ENCODE measurements around the gene VEGFC.

The VEGFC gene

GRCh38 chr4:176761872-176762271 is 30.9 kb downstream of the VEGFC start:
- no peak for DNase-seq (ENCODE audit: low read depth)

- DNase-seq (ENCODE audit: low read depth) = no peak
These were observed 32.3 kb downstream of the VEGFC start for GRCh38 chr4:176760471-176760870.

- DNase-seq (ENCODE audit: low read depth) = no peak
These were observed 34.0 kb downstream of the VEGFC start for GRCh38 chr4:176758731-176759130.

GRCh38 chr4:176758323-176758722 is 34.4 kb downstream of the VEGFC start:
- no peak for DNase-seq (ENCODE audit: low read depth)

- no peak for DNase-seq (ENCODE audit: low read depth)
These were observed 37.1 kb downstream of the VEGFC start for GRCh38 chr4:176755613-176756012.

GRCh38 chr4:176755001-176755400 is 37.7 kb downstream of the VEGFC start:
- no peak for DNase-seq (ENCODE audit: low read depth)

GRCh38 chr4:176753049-176753448 is 39.7 kb downstream of the VEGFC start:
- peak; percentile 93 for DNase-seq (ENCODE audit: low read depth)

- no peak for DNase-seq (ENCODE audit: low read depth)
These were observed 40.5 kb downstream of the VEGFC start for GRCh38 chr4:176752191-176752749.

- no peak for DNase-seq (ENCODE audit: low read depth)
These were observed 41.7 kb downstream of the VEGFC start for GRCh38 chr4:176751061-176751460.

- DNase-seq (ENCODE audit: low read depth) = no peak
These were observed 45.9 kb downstream of the VEGFC start for GRCh38 chr4:176746846-176747245.

GRCh38 chr4:176745902-176746301 is 46.8 kb downstream of the VEGFC start:
- DNase-seq (ENCODE audit: low read depth) = no peak

- DNase-seq (ENCODE audit: low read depth) = no peak
These were observed 48.6 kb downstream of the VEGFC start for GRCh38 chr4:176744091-176744490.

GRCh38 chr4:176742211-176742610 is 50.5 kb downstream of the VEGFC start:
- DNase-seq (ENCODE audit: low read depth) = no peak

- no peak for DNase-seq (ENCODE audit: low read depth)
These were observed 51.5 kb downstream of the VEGFC start for GRCh38 chr4:176741253-176741652.

- no peak for DNase-seq (ENCODE audit: low read depth)
These were observed 57.4 kb downstream of the VEGFC start for GRCh38 chr4:176735300-176735699.

GRCh38 chr4:176734461-176734860 is 58.3 kb downstream of the VEGFC start:
- DNase-seq (ENCODE audit: low read depth) = no peak

- no peak for DNase-seq (ENCODE audit: low read depth)
These were observed 63.2 kb downstream of the VEGFC start for GRCh38 chr4:176729489-176729888.

- no peak for DNase-seq (ENCODE audit: low read depth)
These were observed 65.9 kb downstream of the VEGFC start for GRCh38 chr4:176726803-176727202.

- DNase-seq (ENCODE audit: low read depth) = no peak
These were observed 71.3 kb downstream of the VEGFC start for GRCh38 chr4:176721459-176721858.

- DNase-seq (ENCODE audit: low read depth) = no peak
These were observed 73.8 kb downstream of the VEGFC start for GRCh38 chr4:176718881-176719280.

- DNase-seq (ENCODE audit: low read depth) = no peak
These were observed 75.5 kb downstream of the VEGFC start for GRCh38 chr4:176717237-176717636.

GRCh38 chr4:176709417-176709816 is 83.3 kb downstream of the VEGFC start:
- DNase-seq (ENCODE audit: low read depth) = no peak

- DNase-seq (ENCODE audit: low read depth) = no peak
These were observed 83.9 kb downstream of the VEGFC start for GRCh38 chr4:176708771-176709311.

GRCh38 chr4:176690716-176691115 is 102.0 kb downstream of the VEGFC start:
- DNase-seq (ENCODE audit: low read depth) = no peak

Data from fibroblast of the conjunctiva (primary cell).